ENCODE measurements around the gene NRXN3.

GRCh38 chr14:78534141-78534540, 364.0 kb downstream of the NRXN3 start:
- TF ChIP-seq CTCF (conservative IDR thresholded peaks at IDR 0.05; ENCODE audit: low read depth, low read length) = no peak
- TF ChIP-seq MXI1 (IDR thresholded peaks at IDR 0.05; ENCODE audit: borderline replicate concordance, low read depth, low read length) = no peak

Data from IMR-90 (cell line).